NB4 (cell line): ENCODE data around the gene DUSP19.

Source experiments
- DNase-seq: peaks from one replicate; pipeline ENCODE4 v3.0.0; 2010; ENCODE audit warnings: low read depth
- H3K4me3 ChIP-seq: one replicate; pipeline ENCODE4 v1.5.1; 2011; ENCODE audit warnings: mild to moderate bottlenecking, low read depth, low read length, moderate library complexity
- MYC ChIP-seq: IDR thresholded peaks from 2 replicates; pipeline ENCODE4 v1.6.1; 2011; ENCODE audit warnings: low read depth, low read length
- POLR2A ChIP-seq: IDR thresholded peaks from 2 replicates; pipeline ENCODE4 v1.6.1; 2011; ENCODE audit warnings: mild to moderate bottlenecking; ENCODE audit not compliant: insufficient read length; ENCODE audit errors: extremely low read depth
- TF ChIP-seq, protein P1 (sequence below): IDR thresholded peaks from one replicate; pipeline ENCODE4 v1.5.1; 2012; ENCODE audit warnings: low read depth, low read length
- TF ChIP-seq, protein P2 (sequence below): IDR thresholded peaks from 2 replicates; pipeline ENCODE4 v1.6.1; 2011; ENCODE audit warnings: low read depth, low read length

DUSP19 gene

GRCh38 chr2:183035298-183035953 lies 43.1 kb upstream of the DUSP19 start:
- DNase-seq, result no peak
- no peak overlapping the region for H3K4me3 ChIP-seq
- TF ChIP-seq POLR2A (no peak), MYC (no peak)
- TF ChIP-seq, protein P1, sequence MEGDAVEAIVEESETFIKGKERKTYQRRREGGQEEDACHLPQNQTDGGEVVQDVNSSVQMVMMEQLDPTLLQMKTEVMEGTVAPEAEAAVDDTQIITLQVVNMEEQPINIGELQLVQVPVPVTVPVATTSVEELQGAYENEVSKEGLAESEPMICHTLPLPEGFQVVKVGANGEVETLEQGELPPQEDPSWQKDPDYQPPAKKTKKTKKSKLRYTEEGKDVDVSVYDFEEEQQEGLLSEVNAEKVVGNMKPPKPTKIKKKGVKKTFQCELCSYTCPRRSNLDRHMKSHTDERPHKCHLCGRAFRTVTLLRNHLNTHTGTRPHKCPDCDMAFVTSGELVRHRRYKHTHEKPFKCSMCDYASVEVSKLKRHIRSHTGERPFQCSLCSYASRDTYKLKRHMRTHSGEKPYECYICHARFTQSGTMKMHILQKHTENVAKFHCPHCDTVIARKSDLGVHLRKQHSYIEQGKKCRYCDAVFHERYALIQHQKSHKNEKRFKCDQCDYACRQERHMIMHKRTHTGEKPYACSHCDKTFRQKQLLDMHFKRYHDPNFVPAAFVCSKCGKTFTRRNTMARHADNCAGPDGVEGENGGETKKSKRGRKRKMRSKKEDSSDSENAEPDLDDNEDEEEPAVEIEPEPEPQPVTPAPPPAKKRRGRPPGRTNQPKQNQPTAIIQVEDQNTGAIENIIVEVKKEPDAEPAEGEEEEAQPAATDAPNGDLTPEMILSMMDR, result no peak
- TF ChIP-seq, protein P2, sequence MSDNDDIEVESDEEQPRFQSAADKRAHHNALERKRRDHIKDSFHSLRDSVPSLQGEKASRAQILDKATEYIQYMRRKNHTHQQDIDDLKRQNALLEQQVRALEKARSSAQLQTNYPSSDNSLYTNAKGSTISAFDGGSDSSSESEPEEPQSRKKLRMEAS, result no peak

DNA sequence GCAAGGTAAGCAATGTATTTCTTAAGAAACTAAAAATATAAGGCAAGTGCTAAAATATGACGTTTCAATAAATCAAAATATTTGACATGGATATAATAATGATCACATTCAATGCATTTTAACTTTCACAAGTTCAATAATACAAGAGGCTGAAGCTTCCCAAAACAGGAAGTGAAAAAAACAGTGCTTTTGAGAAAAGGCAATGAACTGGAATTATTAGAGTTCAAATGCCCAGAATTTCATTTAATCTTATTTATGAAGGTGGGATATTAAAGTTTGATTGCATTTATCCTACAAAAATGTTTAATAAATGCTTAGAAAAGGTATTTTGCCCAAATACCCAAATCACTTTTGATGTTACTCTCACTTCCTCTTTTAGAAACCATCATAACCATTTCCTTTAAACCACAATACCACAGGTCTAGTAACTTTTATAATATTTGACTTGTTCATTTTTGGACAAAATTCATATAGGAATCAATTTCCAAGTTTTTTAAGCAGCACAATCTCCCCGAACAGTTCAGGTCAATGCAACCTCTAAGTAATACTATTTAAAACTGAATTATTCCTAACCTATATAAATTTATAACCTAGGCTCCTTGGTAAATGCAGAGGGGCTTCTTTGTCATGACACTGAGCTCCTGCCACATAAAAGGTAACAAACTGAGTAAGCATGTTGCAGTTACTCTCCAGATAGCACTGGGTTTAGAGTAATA lies 42.4 kb upstream of the DUSP19 start:
- no peak for TF ChIP-seq MYC
- TF ChIP-seq, protein P2, result no peak
- TF ChIP-seq POLR2A, result no peak
- TF ChIP-seq, protein P1, result no peak
- DNase-seq, result peak; percentile 55
- H3K4me3 ChIP-seq, result no peak overlapping the region

GRCh38 chr2:183037074-183037552 lies 41.4 kb upstream of the DUSP19 start:
- DNase-seq, result no peak
- no peak overlapping the region for H3K4me3 ChIP-seq
- TF ChIP-seq, protein P2, result no peak
- TF ChIP-seq MYC, result no peak
- no peak for TF ChIP-seq POLR2A
- TF ChIP-seq, protein P1, result no peak

DNA sequence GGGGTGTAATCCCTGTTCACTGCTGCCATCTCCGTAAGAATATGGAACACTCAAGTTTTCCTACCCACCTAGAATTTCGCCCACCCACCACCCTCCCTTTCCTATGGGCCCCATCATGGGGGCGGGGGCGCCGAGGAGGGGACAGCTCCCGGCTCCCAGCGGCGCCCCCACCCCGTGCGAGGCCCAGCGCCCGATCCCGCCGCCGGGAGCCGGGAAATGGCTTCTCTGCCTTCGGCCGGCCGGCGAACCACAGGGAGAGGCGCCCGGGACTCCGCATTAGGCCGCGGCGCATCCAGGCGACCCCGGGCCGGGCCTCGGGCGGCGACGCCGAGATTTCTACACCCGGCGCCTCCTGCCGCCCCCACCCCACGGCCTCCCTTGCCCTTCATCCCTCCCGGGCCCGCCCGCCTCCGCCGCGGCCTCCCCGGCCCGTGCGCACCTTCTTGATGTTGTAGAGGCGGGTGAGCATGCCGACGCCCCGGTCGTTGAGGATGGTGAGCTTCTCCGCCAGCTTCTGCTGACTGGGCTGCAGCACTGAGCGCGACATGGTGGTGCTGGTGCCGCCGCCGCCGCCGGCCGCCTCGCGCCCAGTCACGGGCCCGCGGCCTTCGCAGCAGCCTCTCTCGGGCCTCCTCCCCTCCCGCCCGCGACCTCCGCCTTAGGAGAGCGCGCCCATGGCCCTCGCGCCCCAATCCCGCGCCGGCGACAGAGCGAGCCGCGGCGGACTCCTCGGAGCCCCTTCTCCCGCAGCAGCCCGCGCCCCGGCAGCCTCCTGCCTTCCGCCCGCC lies 40.8 kb upstream of the DUSP19 start:
- DNase-seq, result no peak
- no peak for TF ChIP-seq POLR2A
- no peak for TF ChIP-seq MYC
- TF ChIP-seq, protein P2, result no peak
- TF ChIP-seq, protein P1, result no peak
- H3K4me3 ChIP-seq, result no peak overlapping the region

DNA sequence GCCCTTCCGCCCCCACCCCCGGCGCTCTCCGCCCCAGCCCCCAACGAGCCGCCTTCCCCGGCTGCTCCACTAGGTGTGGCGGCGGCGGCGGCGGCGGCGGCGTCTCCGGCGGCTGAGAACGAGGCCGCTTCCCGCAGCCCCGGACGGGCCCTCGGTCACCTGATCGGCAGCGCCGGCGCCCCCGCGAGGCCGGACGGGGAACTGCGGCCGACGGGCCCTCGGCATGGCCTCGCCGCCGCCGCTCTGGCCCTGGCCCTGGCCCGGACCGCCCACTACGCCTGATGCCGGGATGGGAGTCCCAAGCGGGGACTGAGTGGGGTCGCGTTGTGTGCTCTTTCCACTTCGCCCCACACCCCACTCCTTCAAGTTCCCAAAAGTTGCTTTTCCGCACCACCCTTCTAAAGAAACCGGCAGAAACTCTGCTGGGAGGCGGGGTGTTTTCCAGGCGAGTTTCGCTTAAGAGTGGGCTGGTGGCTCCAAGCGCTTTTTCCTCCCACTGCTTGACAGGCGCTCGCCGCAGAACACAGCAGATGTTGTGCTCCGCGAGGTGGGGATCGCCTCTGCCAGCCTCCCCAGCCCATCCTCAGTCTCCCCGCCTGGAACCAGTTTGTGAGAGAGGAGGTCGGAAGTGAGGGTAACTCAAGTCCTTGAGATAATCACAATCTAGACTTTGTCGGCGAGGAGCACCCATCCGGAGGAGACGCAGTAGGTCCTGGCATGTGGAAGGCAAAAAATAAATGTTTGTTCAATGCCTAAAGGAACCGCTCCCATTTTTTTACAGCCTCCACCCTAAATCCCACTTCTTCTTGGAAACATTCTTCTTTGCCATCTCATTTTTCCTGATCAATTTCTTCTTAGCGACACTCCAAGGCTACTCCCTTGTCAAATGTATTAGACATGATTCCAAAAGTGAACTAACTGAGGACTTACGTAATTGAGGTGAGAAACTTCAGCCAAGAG lies 39.9 kb upstream of the DUSP19 start, which contains the start of gene NCKAP1:
TSS of gene NCKAP1 (minus strand) at position 117 of the 960 bp plus-strand sequence. CDS start 358 bp downstream, outside the sequence.
- no peak for DNase-seq
- H3K4me3 ChIP-seq, result no peak within 1 kb of the TSS
- no peak for TF ChIP-seq POLR2A
- TF ChIP-seq, protein P2, result no peak
